HepG2 (cell line): ENCODE data around the gene AKT2. TPM values are rescaled to one million over a fixed set of nuclear protein-coding genes. Genes with fewer than 3 reads are reported as not detected.

Source experiments
- ATAC-seq: fragments of 200-7000 bp; cut with Tn5 transposase; 3 replicates; pipeline ENCODE4 v1.9.1; 2020; ENCODE audit warnings: mild to moderate bottlenecking, moderate library complexity
- BruUV-seq: library from RNA; stranded (reverse); fragments of 400-500 nt; replicated peaks from 2 replicates; lab custom pipeline; 2021; lab: Mats Ljungman, UMichigan
- CTCF ChIA-PET: fragments of 300-600 bp; formaldehyde crosslinking; extraction: SDS; loops from one replicate; lab custom pipeline; 2021; ENCODE audit warnings: low total read pairs, inconsistent platforms, low intra/inter-chr PET ratio; lab: Yijun Ruan, JAX
- POLR2A ChIA-PET: fragments of 350-600 bp; sonication (Branson Sonifier 250); formaldehyde crosslinking; loops from one replicate; lab custom pipeline; 2020; ENCODE audit warnings: antibody characterized with exemption, inconsistent platforms; lab: Yijun Ruan, JAX
- DNase-seq: peaks from one replicate; pipeline ENCODE4 v3.0.0-alpha.2; 2015; ENCODE audit warnings: low spot score
- FAIRE-seq: peaks from 3 replicates; lab custom pipeline; 2011; peaks lifted over from hg19 to GRCh38; lab: Jason Lieb, UNC
- H2AFZ ChIP-seq: one replicate; pipeline ENCODE4 v1.6.1; 2011; ENCODE audit warnings: low read length, inconsistent platforms
- H3K27ac ChIP-seq: fragments of 300-600 bp; 3 replicates; pipeline ENCODE4 v1.8.0; 2011; ENCODE audit warnings: mixed run types, mild to moderate bottlenecking, mixed read lengths, low read length, inconsistent platforms; ENCODE audit not compliant: insufficient read depth; ENCODE audit errors: extremely low read length
- H3K27me3 ChIP-seq, 2 experiments: fragments of 200-600 bp in 1 of 2; 2 replicates in 1 of 2; 3 replicates in 1 of 2; pipeline versions ENCODE4 v1.6.0 to v1.8.0; 2011; ENCODE audit warnings: low read length in 2 of 2, mild to moderate bottlenecking in 2 of 2, moderate library complexity in 2 of 2, inconsistent platforms in 1 of 2; ENCODE audit not compliant: insufficient read depth in 2 of 2, control insufficient read depth in 1 of 2
- H3K36me3 ChIP-seq, 2 experiments: fragments of 200-600 bp in 1 of 2; replicated peaks in 1 of 2; 2 replicates in 1 of 2; 3 replicates in 1 of 2; pipeline versions ENCODE4 v1.5.1 to v1.8.0; 2011; ENCODE audit warnings: low read length in 2 of 2, inconsistent platforms in 1 of 2; ENCODE audit not compliant: insufficient read depth in 2 of 2, control insufficient read depth in 1 of 2
- H3K4me1 ChIP-seq: 2 replicates; pipeline ENCODE4 v1.5.1; 2012; ENCODE audit warnings: low read length, inconsistent platforms; ENCODE audit not compliant: insufficient read depth
- H3K4me2 ChIP-seq: 2 replicates; pipeline ENCODE4 v1.6.0; 2011; ENCODE audit warnings: low read depth, low read length, inconsistent platforms
- H3K4me3 ChIP-seq, 3 experiments: fragments of 200-600 bp in 1 of 3; sonication (generic), shearing (Covaris generic) in 1 of 3; replicated peaks in 1 of 3; 2 replicates each; pipeline ENCODE4 v1.5.1; 2011 to 2016; ENCODE audit warnings: low read length in 3 of 3, inconsistent platforms in 2 of 3, low read depth in 2 of 3, mild to moderate bottlenecking in 2 of 3, control low read depth in 1 of 3, mixed read lengths in 1 of 3; ENCODE audit not compliant: insufficient read depth in 1 of 3
- H3K79me2 ChIP-seq: one replicate; pipeline ENCODE4 v1.6.1; 2011; ENCODE audit warnings: low read length, inconsistent platforms; ENCODE audit not compliant: insufficient read depth
- H3K9ac ChIP-seq: 2 replicates; pipeline ENCODE4 v1.6.0; 2011; ENCODE audit warnings: mild to moderate bottlenecking, low read depth, low read length, inconsistent platforms; ENCODE audit not compliant: insufficient read depth
- H3K9me3 ChIP-seq: 2 replicates; pipeline ENCODE4 v1.5.1; 2012; ENCODE audit warnings: mild to moderate bottlenecking, low read length
- H4K20me1 ChIP-seq: 2 replicates; pipeline ENCODE4 v1.6.0; 2011; ENCODE audit warnings: inconsistent platforms, mild to moderate bottlenecking, low read length, moderate library complexity; ENCODE audit not compliant: insufficient read depth
- CREB1 ChIP-seq, 2 experiments: fragments of 450-650 bp in 1 of 2; IDR thresholded peaks; 2 replicates each; pipeline ENCODE4 v1.6.1; 2016 to 2017; ENCODE audit warnings: control low read depth in 1 of 2, mild to moderate bottlenecking in 1 of 2, missing compliant biosample characterization in 1 of 2, missing genetic modification characterization in 1 of 2
- FOXP1 ChIP-seq, 2 experiments: fragments of 450-650 bp in 1 of 2; IDR thresholded peaks; 2 replicates each; pipeline ENCODE4 v1.6.1; 2017 to 2018; ENCODE audit warnings: antibody characterized with exemption in 1 of 2
- MAFF ChIP-seq: IDR thresholded peaks from 2 replicates; pipeline ENCODE4 v1.6.1; 2011; ENCODE audit warnings: low read depth, low read length, improper control_type of control experiment
- MAFK ChIP-seq, 2 experiments: IDR thresholded peaks in 1 of 2; conservative IDR thresholded peaks in 1 of 2; 2 replicates each; pipeline ENCODE4 v1.6.1; 2011; ENCODE audit warnings: improper control_type of control experiment in 2 of 2, low read length in 2 of 2
- NPAS2 ChIP-seq: sonication (generic); formaldehyde crosslinking; IDR thresholded peaks from 2 replicates; pipeline ENCODE4 v1.8.0; 2022; ENCODE audit warnings: mild to moderate bottlenecking, missing genetic modification reagents, borderline replicate concordance
- RORA ChIP-seq: sonication (generic); formaldehyde crosslinking; IDR thresholded peaks from 2 replicates; pipeline ENCODE4 v1.5.0; 2020; ENCODE audit warnings: mild to moderate bottlenecking, missing genetic modification reagents, moderate library complexity
- ZKSCAN5 ChIP-seq: sonication (generic); formaldehyde crosslinking; IDR thresholded peaks from 2 replicates; pipeline ENCODE4 v1.5.1; 2020; ENCODE audit warnings: mild to moderate bottlenecking, missing genetic modification reagents
- ZNF17 ChIP-seq: sonication (generic); formaldehyde crosslinking; IDR thresholded peaks from 2 replicates; pipeline ENCODE4 v1.5.0; 2020; ENCODE audit warnings: mild to moderate bottlenecking, missing genetic modification reagents
- ZNF44 ChIP-seq: sonication (generic); formaldehyde crosslinking; IDR thresholded peaks from 2 replicates; pipeline ENCODE4 v1.5.1; 2020; ENCODE audit warnings: mild to moderate bottlenecking, missing genetic modification reagents
- WGBS: methylation state at CpG from one replicate; pipeline ENCODE4 v1.1.6; 2017; ENCODE audit warnings: low lambda C conversion rate; 5-methylcytosine and 5-hydroxymethylcytosine counted together
- in situ Hi-C: cut with HindIII; loops from 2 replicates; pipeline ENCODE4 v1.10.0; 2017; ENCODE audit warnings: low pct_unique_long_range_greater_than_20kb; ENCODE audit not compliant: extremely low pct_ligation_motif_present
- intact Hi-C: fragments of 100-400 bp; cut with micrococcal nuclease; formaldehyde crosslinking; loops from one replicate; pipeline ENCODE4 v1.10.0; 2022; ENCODE audit not compliant: unreplicated experiment
- polyA plus RNA-seq, 8 experiments: library from polyadenylated mRNA; depleted of rRNA in 3 of 8; stranded (reverse) in 7 of 8; unstranded in 1 of 8; fragments of >200 nt; fragmentation: Illumina TruSeq in 4 of 8; extraction: Trizol in 4 of 8; gene quantifications; 2 replicates each; pipeline versions ENCODE4 v1.2.1 to v1.2.3, GENCODE V29; 2011 to 2016; ENCODE audit warnings: low read depth in 4 of 8, missing spikeins in 1 of 8, mixed read lengths in 1 of 8; ENCODE audit not compliant: insufficient read depth in 1 of 8
- total RNA-seq, 5 experiments: library from RNA; depleted of rRNA; stranded (reverse); fragments of >200 nt; fragmentation: Illumina TruSeq; extraction: Trizol; gene quantifications; 2 replicates each; pipeline ENCODE4 v1.2.3, GENCODE V29; 2016; ENCODE audit warnings: low read depth in 1 of 5

The AKT2 gene
- total and polyA plus RNA-seq, 2 of the 13 experiments (the other 11 are each of a cell fraction or from before 2014, with no cell fraction given), result 82.1 to 173 TPM

DNA sequence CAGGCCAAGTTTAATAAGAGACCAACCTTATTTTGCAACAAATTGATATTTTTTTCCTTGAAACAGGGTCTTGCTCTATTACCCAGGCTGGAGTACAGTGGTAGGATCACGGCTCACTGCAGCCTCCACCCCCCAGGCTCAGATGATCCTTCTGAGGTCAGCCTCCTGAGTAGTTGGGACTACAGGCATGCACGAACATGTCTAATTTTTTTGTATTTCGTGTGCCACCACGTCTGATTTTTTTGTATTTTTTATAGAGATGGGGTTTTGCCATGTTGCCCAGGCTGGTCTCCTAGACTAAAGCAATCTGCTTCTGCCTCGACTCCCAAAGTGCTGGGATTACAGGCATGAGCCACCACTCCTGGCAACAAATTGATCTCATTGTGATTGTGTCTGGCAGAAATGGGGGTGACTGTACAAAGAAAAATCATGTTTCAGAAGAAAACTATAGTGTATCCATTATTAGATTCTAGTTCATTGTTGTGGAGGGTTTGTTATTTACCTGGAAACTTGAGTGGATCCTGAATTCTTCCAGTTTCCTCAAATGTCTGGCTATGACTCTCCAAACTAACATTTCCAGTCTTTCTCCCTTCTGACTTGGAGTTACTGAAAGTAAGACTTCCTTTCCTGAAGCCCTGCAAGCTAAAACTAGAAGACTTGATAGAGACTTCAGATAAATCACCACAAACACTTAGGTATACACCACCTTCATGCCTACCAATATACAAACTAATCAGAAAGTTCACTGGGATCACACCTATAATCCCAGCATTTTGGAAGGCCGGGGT, 17.3 kb upstream of the AKT2 start (continued):
- TF ChIP-seq ZNF17, result no peak
- no peak for TF ChIP-seq NPAS2 (CRISPR knock-in tag)
- TF ChIP-seq ZNF44 (CRISPR knock-in tag), result no peak
- TF ChIP-seq RORA (CRISPR knock-in tag), result no peak
- no peak for TF ChIP-seq FOXP1 (IDR thresholded peaks at IDR 0.05)
- TF ChIP-seq FOXP1 (CRISPR knock-in tag; IDR thresholded peaks at IDR 0.05), result no peak

DNA sequence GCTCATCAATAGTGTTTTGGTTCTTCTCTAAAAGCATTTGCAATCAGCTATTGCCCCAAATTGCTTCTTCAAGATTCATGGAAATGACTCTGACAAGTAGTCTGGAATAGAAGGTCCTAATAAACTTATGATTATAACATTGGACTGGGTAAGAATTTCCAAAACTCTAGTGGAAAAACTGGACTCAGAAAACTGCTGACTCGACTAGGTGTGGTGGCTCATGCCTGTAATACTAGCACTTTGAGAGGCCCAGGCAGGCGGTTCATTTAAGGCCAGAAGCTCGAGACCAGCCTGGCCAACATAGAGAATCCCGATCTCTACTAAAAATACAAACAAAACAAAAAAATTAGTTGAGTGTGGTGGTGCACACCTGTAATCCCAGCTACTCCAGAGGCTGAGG, 15.5 kb upstream of the AKT2 start:
- H3K4me1 ChIP-seq, result no peaks in the 10 kb centered on the region
- H3K36me3 ChIP-seq, result no peaks in the 10 kb centered on the region
- H3K9me3 ChIP-seq, result no peaks in the 10 kb centered on the region
- no peak overlapping the region for H3K27ac ChIP-seq
- TF ChIP-seq MAFF (peak; percentile 61), ZKSCAN5 (CRISPR knock-in tag) (no peak), CREB1 (IDR thresholded peaks at IDR 0.05) (no peak), CREB1 (CRISPR knock-in tag; IDR thresholded peaks at IDR 0.05) (no peak), MAFK (conservative IDR thresholded peaks at IDR 0.05 in 1 of 2, IDR thresholded peaks at IDR 0.05 in 1 of 2; ENCODE audit: low read length in 2 of 2) (peak; percentile 76 to 84)
- no peaks in the 10 kb centered on the region for H3K79me2 ChIP-seq
- H3K4me3 ChIP-seq, result no peak overlapping the region
- POLR2A ChIA-PET, result no interaction called here
- in situ Hi-C loops (no loop called here), intact Hi-C loops (loop anchor here (10.0 kb wide), 1 partner anchor 224 kb away; no protein-coding TSS in a partner anchor)
- no peaks in the 10 kb centered on the region for H4K20me1 ChIP-seq
- FAIRE-seq (no peak), ATAC-seq (no peak), DNase-seq (no peak)
- 63% methylated on average over 4 of the region's 4 CpGs for WGBS
- no peak overlapping the region for H3K9ac ChIP-seq
- no peak overlapping the region for H2AFZ ChIP-seq
- no TSS peak for BruUV-seq
- no peak overlapping the region for H3K4me2 ChIP-seq
- CTCF ChIA-PET, result no interaction called here
- no peaks in the 10 kb centered on the region for H3K27me3 ChIP-seq
